Left ventricle myocardium superior (tissue), 1 donor: Measurements from ENCODE around the gene FGF1. TPM values are rescaled to one million over a fixed set of nuclear protein-coding genes. Genes with fewer than 3 reads are reported as not detected.

Experiments used
- ATAC-seq: fragments of 200-7000 bp; cut with Tn5 transposase; one replicate; pipeline ENCODE4 v1.9.1; 2020; ENCODE audit warnings: mild to moderate bottlenecking, moderate library complexity
- DNase-seq: peaks from one replicate; pipeline ENCODE4 v3.0.0-alpha.2; 2020
- intact Hi-C: fragments of 100-400 bp; cut with micrococcal nuclease; formaldehyde crosslinking; loops from one replicate; pipeline ENCODE4 v1.11.0; 2022
- total RNA-seq: library from RNA; stranded (reverse); fragmentation: NEBNext Ultra II Directional; extraction: Animal tissue kit (Norgen Biotek cat#: 25700); gene quantifications from one replicate; pipeline ENCODE4 v1.2.1, GENCODE V29; 2021
- donor health status: DM: no; HTN: yes; CAD: no; lungs with severe emphysema.

The FGF1 gene
- total RNA-seq, 1 donor from 2014 or later: 43.6 TPM

- ATAC-seq: peak; percentile 65
- intact Hi-C loops: no loop called here
- DNase-seq: no peak
Measured at GRCh38 chr5:142568283-142568995, 117.5 kb downstream of the FGF1 start.

- ATAC-seq (no peak), DNase-seq (no peak)
- intact Hi-C loops: no loop called here
Measured at GRCh38 chr5:142561486-142562097, 124.3 kb downstream of the FGF1 start.

- intact Hi-C loops: no loop called here
- DNase-seq (no peak), ATAC-seq (no peak)
Measured at GRCh38 chr5:142561029-142561428, 124.9 kb downstream of the FGF1 start.

GRCh38 chr5:142552107-142552506 lies 133.8 kb downstream of the FGF1 start:
- no peak for ATAC-seq
- intact Hi-C loops: no loop called here
- DNase-seq: no peak

- DNase-seq: peak; percentile 39
- intact Hi-C loops: no loop called here
- peak; percentile 60 for ATAC-seq
Measured at GRCh38 chr5:142551338-142552067, 134.4 kb downstream of the FGF1 start.

GRCh38 chr5:142550471-142550870 lies 135.4 kb downstream of the FGF1 start:
- ATAC-seq: no peak
- no peak for DNase-seq
- intact Hi-C loops: no loop called here

GRCh38 chr5:142549834-142550233 lies 136.1 kb downstream of the FGF1 start:
- no peak for DNase-seq
- intact Hi-C loops: loop anchor here (2.0 to 10.0 kb wide), 3 partner anchors 125 to 397 kb away; partner anchors contain the start of gene SPRY4
- peak; percentile 26 for ATAC-seq

GRCh38 chr5:142548739-142549275 lies 137.1 kb downstream of the FGF1 start:
- peak; percentile 91 for ATAC-seq
- intact Hi-C loops: loop anchor here (2.0 to 10.0 kb wide), 3 partner anchors 124 to 396 kb away; partner anchors contain the start of gene SPRY4
- DNase-seq: no peak

GRCh38 chr5:142547445-142548380 lies 138.2 kb downstream of the FGF1 start:
- ATAC-seq: no peak
- no peak for DNase-seq
- intact Hi-C loops: loop anchor here (2.0 to 10.0 kb wide), 3 partner anchors 123 to 395 kb away; partner anchors contain the start of gene SPRY4

GRCh38 chr5:142545650-142546322 lies 140.1 kb downstream of the FGF1 start:
- intact Hi-C loops: loop anchor here (10.0 kb wide), 2 partner anchors 121 to 221 kb away; partner anchors contain the start of gene SPRY4
- ATAC-seq: no peak
- DNase-seq: no peak

GRCh38 chr5:142544946-142545649 lies 140.8 kb downstream of the FGF1 start:
- ATAC-seq (no peak), DNase-seq (no peak)
- intact Hi-C loops: loop anchor here (10.0 kb wide), 2 partner anchors 120 to 220 kb away; partner anchors contain the start of gene SPRY4

- no peak for DNase-seq
- no peak for ATAC-seq
- intact Hi-C loops: loop anchor here (10.0 kb wide), 2 partner anchors 119 to 219 kb away; partner anchors contain the start of gene SPRY4
Measured at GRCh38 chr5:142544071-142544753, 141.7 kb downstream of the FGF1 start.

GRCh38 chr5:142542906-142543305 lies 143.0 kb downstream of the FGF1 start:
- peak; percentile 80 for ATAC-seq
- no peak for DNase-seq
- intact Hi-C loops: loop anchor here (10.0 kb wide), 2 partner anchors 118 to 218 kb away; partner anchors contain the start of gene SPRY4
